Liver (tissue), 9 donors: ENCODE data around the gene MUC2. TPM values are rescaled to one million over a fixed set of nuclear protein-coding genes. Genes with fewer than 3 reads are reported as not detected.

Experiments
- DNase-seq: peaks from one replicate; pipeline ENCODE4 v3.0.0-alpha.2; 2017; ENCODE audit warnings: low spot score
- H3K27ac ChIP-seq, 2 donors: one replicate each; pipeline ENCODE4 v1.7.0; 2013; ENCODE audit warnings: inconsistent platforms in 2 of 2, low read length in 2 of 2, control low read depth in 1 of 2, low read depth in 1 of 2, mild to moderate bottlenecking in 1 of 2
- H3K27me3 ChIP-seq, 4 donors: one replicate each; pipeline versions ENCODE4 v1.6.1 to v1.7.0; 2013; ENCODE audit warnings: low read length in 3 of 4, inconsistent platforms in 1 of 4, mild to moderate bottlenecking in 1 of 4, moderate library complexity in 1 of 4; ENCODE audit not compliant: control insufficient read depth in 4 of 4, insufficient read depth in 4 of 4
- H3K36me3 ChIP-seq, 4 donors: one replicate each; pipeline versions ENCODE4 v1.6.1 to v1.7.0; 2013; ENCODE audit warnings: low read length in 3 of 4, mild to moderate bottlenecking in 3 of 4, low read depth in 1 of 4, moderate library complexity in 1 of 4; ENCODE audit not compliant: control insufficient read depth in 4 of 4, insufficient read depth in 3 of 4
- H3K4me1 ChIP-seq, 4 donors: one replicate each; pipeline versions ENCODE4 v1.6.1 to v1.7.0; 2013; ENCODE audit warnings: low read length in 3 of 4, mild to moderate bottlenecking in 3 of 4, moderate library complexity in 1 of 4; ENCODE audit not compliant: control insufficient read depth in 4 of 4, insufficient read depth in 4 of 4
- H3K4me3 ChIP-seq, 3 donors: one replicate each; pipeline versions ENCODE4 v1.6.1 to v1.7.0; 2013; ENCODE audit warnings: low read length in 3 of 3, control low read depth in 1 of 3, low read depth in 1 of 3, mild to moderate bottlenecking in 1 of 3
- H3K9ac ChIP-seq, 2 donors: one replicate each; pipeline ENCODE4 v1.7.0; 2013; ENCODE audit warnings: low read length in 2 of 2, mild to moderate bottlenecking in 2 of 2, moderate library complexity in 2 of 2, control low read depth in 1 of 2, low read depth in 1 of 2
- H3K9me3 ChIP-seq, 4 donors: one replicate each; pipeline versions ENCODE4 v1.6.1 to v1.7.0; 2013; ENCODE audit warnings: low read length in 3 of 4; ENCODE audit not compliant: control insufficient read depth in 4 of 4
- EGR1 ChIP-seq, 2 donors: IDR thresholded peaks; 2 replicates each; pipeline ENCODE4 v1.6.1; 2016 to 2018; ENCODE audit warnings: antibody characterized with exemption in 2 of 2, low read depth in 2 of 2
- FOXA1 ChIP-seq: IDR thresholded peaks from 2 replicates; pipeline ENCODE4 v1.6.1; 2016; ENCODE audit warnings: antibody characterized with exemption
- FOXA2 ChIP-seq: IDR thresholded peaks from 2 replicates; pipeline ENCODE4 v1.6.1; 2016; ENCODE audit warnings: antibody characterized with exemption
- GABPA ChIP-seq, 2 donors: IDR thresholded peaks in 1 of 2; conservative IDR thresholded peaks in 1 of 2; 2 replicates each; pipeline ENCODE4 v1.6.1; 2016; ENCODE audit warnings: antibody characterized with exemption in 2 of 2, mild to moderate bottlenecking in 1 of 2, moderate library complexity in 1 of 2
- HNF4G ChIP-seq: IDR thresholded peaks from 2 replicates; pipeline ENCODE4 v1.6.1; 2016; ENCODE audit warnings: antibody characterized with exemption
- JUND ChIP-seq, 2 donors: IDR thresholded peaks; 2 replicates each; pipeline ENCODE4 v1.6.1; 2016; ENCODE audit warnings: antibody characterized with exemption in 2 of 2
- NR2F2 ChIP-seq: IDR thresholded peaks from 2 replicates; pipeline ENCODE4 v1.6.1; 2016; ENCODE audit warnings: antibody characterized with exemption
- RAD21 ChIP-seq, 2 donors: IDR thresholded peaks; 2 replicates each; pipeline ENCODE4 v1.6.1; 2016; ENCODE audit warnings: antibody characterized with exemption in 2 of 2, mild to moderate bottlenecking in 2 of 2
- REST ChIP-seq: IDR thresholded peaks from 2 replicates; pipeline ENCODE4 v1.6.1; 2016; ENCODE audit warnings: antibody characterized with exemption, mild to moderate bottlenecking
- RXRA ChIP-seq, 2 donors: IDR thresholded peaks; 2 replicates each; pipeline ENCODE4 v1.6.1; 2017 to 2018; ENCODE audit warnings: antibody characterized with exemption in 2 of 2, mild to moderate bottlenecking in 1 of 2
- TAF1 ChIP-seq: conservative IDR thresholded peaks from 2 replicates; pipeline ENCODE4 v1.6.1; 2016; ENCODE audit warnings: antibody characterized with exemption, mild to moderate bottlenecking
- YY1 ChIP-seq: IDR thresholded peaks from 2 replicates; pipeline ENCODE4 v1.6.1; 2016; ENCODE audit warnings: antibody characterized with exemption, mild to moderate bottlenecking
- ZBTB33 ChIP-seq: IDR thresholded peaks from 2 replicates; pipeline ENCODE4 v1.6.1; 2016; ENCODE audit warnings: antibody characterized with exemption
- WGBS: extraction: QIAGEN DNeasy Blood & Tissue Kit; methylation state at CpG from one replicate; pipeline ENCODE4 v1.1.7; 2013; 5-methylcytosine and 5-hydroxymethylcytosine counted together
- polyA plus RNA-seq, 2 donors: library from polyadenylated mRNA; stranded (reverse) in 1 of 2; unstranded in 1 of 2; fragments of 200-250 nt in 1 of 2; fragments of >200 nt in 1 of 2; fragmentation: Nextera tagmentation in 1 of 2; extraction: Ambion mirVana in 1 of 2; gene quantifications; one replicate each; pipeline versions ENCODE4 v1.2.1 to v1.2.3, GENCODE V29; 2013 to 2015
- total RNA-seq, 2 donors: library from RNA; depleted of rRNA; stranded (reverse); fragments of >200 nt; gene quantifications; one replicate each; pipeline ENCODE4 v1.2.3, GENCODE V29; 2014
- TF ChIP-seq, protein P1 (sequence below): fragments of 150-350 bp; IDR thresholded peaks from 2 replicates; pipeline ENCODE4 v1.5.1; 2017; ENCODE audit warnings: improper control_type of control experiment, low read depth, low read length; ENCODE audit not compliant: missing input control
- TF ChIP-seq, protein P2 (sequence below): IDR thresholded peaks from 2 replicates; pipeline ENCODE4 v1.6.1; 2016; ENCODE audit warnings: antibody characterized with exemption
- TF ChIP-seq, protein P3 (sequence below): IDR thresholded peaks from 2 replicates; pipeline ENCODE4 v1.6.1; 2016; ENCODE audit warnings: antibody characterized with exemption
- donor health status: healthy.
- donor health status: healthy.
- donor health status: healthy.
- donor health status: healthy.
- donor health status: healthy.

The MUC2 gene
- total and polyA plus RNA-seq, 4 donors: under 0.01 TPM; not detected in 3

- Histone ChIP-seq H3K4me1 (no peaks in the 10 kb centered on the region), H3K27me3 (no peaks in the 10 kb centered on the region), H3K27ac (no peak overlapping the region), H3K9ac (no peak overlapping the region), H3K36me3 (no peaks in the 10 kb centered on the region), H3K4me3 (no peak overlapping the region), H3K9me3 (no peaks in the 10 kb centered on the region)
- 82% methylated on average over 29 of the region's 29 CpGs for WGBS
- no peak for TF ChIP-seq JUND (IDR thresholded peaks at IDR 0.05)
- TF ChIP-seq, protein P1, sequence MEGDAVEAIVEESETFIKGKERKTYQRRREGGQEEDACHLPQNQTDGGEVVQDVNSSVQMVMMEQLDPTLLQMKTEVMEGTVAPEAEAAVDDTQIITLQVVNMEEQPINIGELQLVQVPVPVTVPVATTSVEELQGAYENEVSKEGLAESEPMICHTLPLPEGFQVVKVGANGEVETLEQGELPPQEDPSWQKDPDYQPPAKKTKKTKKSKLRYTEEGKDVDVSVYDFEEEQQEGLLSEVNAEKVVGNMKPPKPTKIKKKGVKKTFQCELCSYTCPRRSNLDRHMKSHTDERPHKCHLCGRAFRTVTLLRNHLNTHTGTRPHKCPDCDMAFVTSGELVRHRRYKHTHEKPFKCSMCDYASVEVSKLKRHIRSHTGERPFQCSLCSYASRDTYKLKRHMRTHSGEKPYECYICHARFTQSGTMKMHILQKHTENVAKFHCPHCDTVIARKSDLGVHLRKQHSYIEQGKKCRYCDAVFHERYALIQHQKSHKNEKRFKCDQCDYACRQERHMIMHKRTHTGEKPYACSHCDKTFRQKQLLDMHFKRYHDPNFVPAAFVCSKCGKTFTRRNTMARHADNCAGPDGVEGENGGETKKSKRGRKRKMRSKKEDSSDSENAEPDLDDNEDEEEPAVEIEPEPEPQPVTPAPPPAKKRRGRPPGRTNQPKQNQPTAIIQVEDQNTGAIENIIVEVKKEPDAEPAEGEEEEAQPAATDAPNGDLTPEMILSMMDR: no peak
- no peak for TF ChIP-seq NR2F2
- no peak for TF ChIP-seq RAD21 (IDR thresholded peaks at IDR 0.05)
- TF ChIP-seq HNF4G: no peak
- no peak for TF ChIP-seq ZBTB33
- TF ChIP-seq REST: no peak
- no peak for TF ChIP-seq YY1
- no peak for TF ChIP-seq GABPA (IDR thresholded peaks at IDR 0.05 in 1 of 2, conservative IDR thresholded peaks at IDR 0.05 in 1 of 2)
- TF ChIP-seq FOXA2: no peak
- DNase-seq: no peak
Observed at GRCh38 chr11:1035577-1036283, 38.9 kb upstream of the MUC2 start.

DNA sequence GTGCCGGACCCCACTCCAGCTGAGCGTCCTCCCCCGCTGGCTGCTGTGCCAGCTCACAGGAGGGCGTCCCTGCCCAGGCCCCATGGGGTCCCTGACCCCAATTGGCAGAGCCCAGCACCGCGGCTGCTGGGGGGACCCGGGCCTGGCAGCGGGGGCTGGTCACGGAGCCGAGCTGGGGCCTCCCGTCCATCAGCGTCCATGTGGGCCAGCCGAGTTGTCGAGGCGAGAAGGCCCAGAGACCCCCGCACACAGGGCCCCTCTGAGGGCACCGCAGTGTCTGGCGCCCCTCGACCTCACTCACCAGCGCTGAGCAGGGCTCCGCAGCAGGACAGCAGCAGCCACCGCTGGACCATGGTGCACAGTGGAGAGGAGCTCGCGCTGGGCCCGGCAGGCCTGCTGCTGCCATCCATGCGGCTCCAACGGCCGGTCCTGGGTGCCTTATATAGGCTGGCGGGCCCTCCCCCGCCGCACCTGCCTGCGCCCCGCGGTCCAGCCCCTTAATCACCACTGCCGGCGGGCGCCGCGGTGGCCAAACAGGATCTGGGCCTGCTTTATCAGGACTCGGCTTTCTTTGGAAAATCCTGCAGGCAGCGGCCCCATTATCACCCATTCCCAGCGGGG lies 38.3 kb upstream of the MUC2 start, which contains the start of gene MUC6:
TSS of gene MUC6 (minus strand) at position 416 of the 621 bp plus-strand sequence. CDS start at position 353, 63 bp downstream.
- Histone ChIP-seq H3K9ac (no peak within 1 kb of the TSS), H3K36me3 (no peaks in the 10 kb centered on the region), H3K27me3 (no peaks in the 10 kb centered on the region), H3K4me1 (no peaks in the 10 kb centered on the region), H3K9me3 (no peaks in the 10 kb centered on the region), H3K4me3 (no peak within 1 kb of the TSS), H3K27ac (no peak within 1 kb of the TSS)
- 59% methylated on average over 42 of the region's 42 CpGs for WGBS
- DNase-seq: no peak
- TF ChIP-seq, protein P1: no peak
- TF ChIP-seq, protein P2, sequence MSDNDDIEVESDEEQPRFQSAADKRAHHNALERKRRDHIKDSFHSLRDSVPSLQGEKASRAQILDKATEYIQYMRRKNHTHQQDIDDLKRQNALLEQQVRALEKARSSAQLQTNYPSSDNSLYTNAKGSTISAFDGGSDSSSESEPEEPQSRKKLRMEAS: no peak
- TF ChIP-seq FOXA2: no peak
- TF ChIP-seq GABPA (IDR thresholded peaks at IDR 0.05 in 1 of 2, conservative IDR thresholded peaks at IDR 0.05 in 1 of 2): no peak
- TF ChIP-seq RXRA (IDR thresholded peaks at IDR 0.05): no peak
- TF ChIP-seq FOXA1: no peak
- TF ChIP-seq HNF4G: no peak
- no peak for TF ChIP-seq NR2F2
- TF ChIP-seq, protein P3, sequence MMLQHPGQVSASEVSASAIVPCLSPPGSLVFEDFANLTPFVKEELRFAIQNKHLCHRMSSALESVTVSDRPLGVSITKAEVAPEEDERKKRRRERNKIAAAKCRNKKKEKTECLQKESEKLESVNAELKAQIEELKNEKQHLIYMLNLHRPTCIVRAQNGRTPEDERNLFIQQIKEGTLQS: no peak
- TF ChIP-seq REST: no peak
- no peak for TF ChIP-seq TAF1
- no peak for TF ChIP-seq EGR1 (IDR thresholded peaks at IDR 0.05; ENCODE audit: low read depth in 2 of 2)
- TF ChIP-seq YY1: no peak
